IMR-90 (cell line): Measurements from ENCODE around the gene PLXDC1.

ENCODE experiments used
- BHLHE40 ChIP-seq: fragments of 150-350 bp; IDR thresholded peaks from 2 replicates; pipeline ENCODE4 v1.6.1; 2016; ENCODE audit warnings: mild to moderate bottlenecking, low read depth, low read length
- CHD1 ChIP-seq: IDR thresholded peaks from 2 replicates; pipeline ENCODE4 v1.6.1; 2012; ENCODE audit warnings: low read depth, low read length, improper control_type of control experiment
- ELK1 ChIP-seq: fragments of 150-350 bp; IDR thresholded peaks from 2 replicates; pipeline ENCODE4 v1.6.1; 2016; ENCODE audit warnings: low read depth, mild to moderate bottlenecking, low read length, moderate library complexity, borderline replicate concordance
- FOS ChIP-seq: fragments of 150-350 bp; IDR thresholded peaks from 2 replicates; pipeline ENCODE4 v1.6.1; 2016; ENCODE audit warnings: low read depth, low read length
- MAFK ChIP-seq: IDR thresholded peaks from 2 replicates; pipeline ENCODE4 v1.6.1; 2012; ENCODE audit warnings: low read depth, low read length, improper control_type of control experiment
- MXI1 ChIP-seq: IDR thresholded peaks from 2 replicates; pipeline ENCODE4 v1.6.1; 2012; ENCODE audit warnings: low read depth, mild to moderate bottlenecking, low read length, moderate library complexity, borderline replicate concordance
- POLR2A ChIP-seq: IDR thresholded peaks from 2 replicates; pipeline ENCODE4 v1.6.1; 2012; ENCODE audit warnings: mild to moderate bottlenecking, low read depth, low read length
- RAD21 ChIP-seq: IDR thresholded peaks from 2 replicates; pipeline ENCODE4 v1.6.1; 2012; ENCODE audit warnings: low read length, improper control_type of control experiment
- RCOR1 ChIP-seq: IDR thresholded peaks from 2 replicates; pipeline ENCODE4 v1.6.1; 2012; ENCODE audit warnings: mild to moderate bottlenecking, low read length, improper control_type of control experiment; ENCODE audit not compliant: insufficient replicate concordance
- RFX5 ChIP-seq: IDR thresholded peaks from 2 replicates; pipeline ENCODE4 v1.8.0; 2012; ENCODE audit warnings: low read depth, mild to moderate bottlenecking, low read length, moderate library complexity
- SMC3 ChIP-seq: fragments of 150-350 bp; IDR thresholded peaks from 2 replicates; pipeline ENCODE4 v1.6.1; 2016; ENCODE audit warnings: low read depth, mild to moderate bottlenecking, antibody characterized with exemption, low read length, moderate library complexity
- TF ChIP-seq, protein P1 (sequence below): fragments of 150-350 bp; IDR thresholded peaks from 2 replicates; pipeline ENCODE4 v1.6.1; 2017; ENCODE audit warnings: mild to moderate bottlenecking, antibody characterized with exemption, low read length, low read depth
- TF ChIP-seq, protein P2 (sequence below): conservative IDR thresholded peaks from 2 replicates; pipeline ENCODE4 v1.5.1; 2012; ENCODE audit warnings: mild to moderate bottlenecking, low read depth, low read length, improper control_type of control experiment

- TF ChIP-seq, protein P1, sequence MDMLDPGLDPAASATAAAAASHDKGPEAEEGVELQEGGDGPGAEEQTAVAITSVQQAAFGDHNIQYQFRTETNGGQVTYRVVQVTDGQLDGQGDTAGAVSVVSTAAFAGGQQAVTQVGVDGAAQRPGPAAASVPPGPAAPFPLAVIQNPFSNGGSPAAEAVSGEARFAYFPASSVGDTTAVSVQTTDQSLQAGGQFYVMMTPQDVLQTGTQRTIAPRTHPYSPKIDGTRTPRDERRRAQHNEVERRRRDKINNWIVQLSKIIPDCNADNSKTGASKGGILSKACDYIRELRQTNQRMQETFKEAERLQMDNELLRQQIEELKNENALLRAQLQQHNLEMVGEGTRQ, result no peak
- TF ChIP-seq, protein P2, sequence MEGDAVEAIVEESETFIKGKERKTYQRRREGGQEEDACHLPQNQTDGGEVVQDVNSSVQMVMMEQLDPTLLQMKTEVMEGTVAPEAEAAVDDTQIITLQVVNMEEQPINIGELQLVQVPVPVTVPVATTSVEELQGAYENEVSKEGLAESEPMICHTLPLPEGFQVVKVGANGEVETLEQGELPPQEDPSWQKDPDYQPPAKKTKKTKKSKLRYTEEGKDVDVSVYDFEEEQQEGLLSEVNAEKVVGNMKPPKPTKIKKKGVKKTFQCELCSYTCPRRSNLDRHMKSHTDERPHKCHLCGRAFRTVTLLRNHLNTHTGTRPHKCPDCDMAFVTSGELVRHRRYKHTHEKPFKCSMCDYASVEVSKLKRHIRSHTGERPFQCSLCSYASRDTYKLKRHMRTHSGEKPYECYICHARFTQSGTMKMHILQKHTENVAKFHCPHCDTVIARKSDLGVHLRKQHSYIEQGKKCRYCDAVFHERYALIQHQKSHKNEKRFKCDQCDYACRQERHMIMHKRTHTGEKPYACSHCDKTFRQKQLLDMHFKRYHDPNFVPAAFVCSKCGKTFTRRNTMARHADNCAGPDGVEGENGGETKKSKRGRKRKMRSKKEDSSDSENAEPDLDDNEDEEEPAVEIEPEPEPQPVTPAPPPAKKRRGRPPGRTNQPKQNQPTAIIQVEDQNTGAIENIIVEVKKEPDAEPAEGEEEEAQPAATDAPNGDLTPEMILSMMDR, result no peak
- TF ChIP-seq POLR2A (no peak), SMC3 (no peak), CHD1 (no peak), RAD21 (no peak), RCOR1 (no peak), MAFK (no peak), FOS (no peak), BHLHE40 (no peak), MXI1 (no peak), RFX5 (no peak), ELK1 (no peak)
Measured at GRCh38 chr17:39187152-39187830, 35.9 kb upstream of the PLXDC1 start.
